ENCODE results near the gene ADAM15. TPM values are rescaled to one million over a fixed set of nuclear protein-coding genes. Genes with fewer than 3 reads are reported as not detected.

ADAM15 gene
- polyA plus RNA-seq, 3 donors: 44.5 to 202 (median 74.3) TPM

GRCh38 chr1:155030243-155030795, 20.8 kb upstream of the ADAM15 start:
- H3K9me3 Mint-ChIP-seq: peaks cover 0 to 1% (median 0%) of the 10 kb centered on the region in 7 donors
- Histone ChIP-seq H4K20me1 (ENCODE audit: insufficient read depth, low read length) (no peaks in the 10 kb centered on the region), H3K9me3 (replicated peaks in 1 of 2; ENCODE audit: control insufficient read depth in 1 of 2, insufficient read depth in 1 of 2, low read length in 2 of 2) (no peaks in the 10 kb centered on the region), H2AFZ (ENCODE audit: insufficient read depth, low read depth, low read length, poor library complexity, severe bottlenecking) (no peak overlapping the region), H3K27me3 (ENCODE audit: control insufficient read depth in 2 of 2, insufficient read depth in 2 of 2, low read length in 2 of 2) (no peaks in the 10 kb centered on the region), H3K9ac (ENCODE audit: insufficient read depth, low read length, poor library complexity, severe bottlenecking) (no peak overlapping the region), H3K4me1 (ENCODE audit: control insufficient read depth in 1 of 2, insufficient read depth in 2 of 2, low read length in 2 of 2) (peaks cover 13 to 14% of the 10 kb centered on the region in 2 donors), H3K36me3 (replicated peaks in 1 of 2; ENCODE audit: control insufficient read depth in 1 of 2, insufficient read depth in 2 of 2, low read length in 2 of 2) (no peaks in the 10 kb centered on the region), H3K4me2 (replicated peaks; ENCODE audit: extremely low read depth, low read length, poor library complexity, severe bottlenecking) (no peak overlapping the region), H3K4me3 (replicated peaks in 1 of 3; ENCODE audit: low read depth in 2 of 3, low read length in 3 of 3) (no peak overlapping the region), H3K27ac (ENCODE audit: low read depth in 1 of 2, low read length in 2 of 2) (no peak overlapping the region), H3K79me2 (ENCODE audit: insufficient read depth, low read length) (no peaks in the 10 kb centered on the region)
- no peak overlapping the region for H3K27ac Mint-ChIP-seq
- H3K4me1 Mint-ChIP-seq: peaks cover 17% of the 10 kb centered on the region
- DNase-seq: no peak
- WGBS (ENCODE audit: insufficient coverage): 84% methylated on average over 15 of the region's 15 CpGs
- peaks cover 0 to 3% of the 10 kb centered on the region in 2 donors for H3K36me3 Mint-ChIP-seq
- peaks cover 3 to 9% (median 3%) of the 10 kb centered on the region in 3 donors for H3K27me3 Mint-ChIP-seq (ENCODE audit: low read depth in 3 of 3)
- no peak overlapping the region for H3K4me3 Mint-ChIP-seq
- intact Hi-C loops (cut with micrococcal nuclease): no loop called here
- TF ChIP-seq, protein P1, sequence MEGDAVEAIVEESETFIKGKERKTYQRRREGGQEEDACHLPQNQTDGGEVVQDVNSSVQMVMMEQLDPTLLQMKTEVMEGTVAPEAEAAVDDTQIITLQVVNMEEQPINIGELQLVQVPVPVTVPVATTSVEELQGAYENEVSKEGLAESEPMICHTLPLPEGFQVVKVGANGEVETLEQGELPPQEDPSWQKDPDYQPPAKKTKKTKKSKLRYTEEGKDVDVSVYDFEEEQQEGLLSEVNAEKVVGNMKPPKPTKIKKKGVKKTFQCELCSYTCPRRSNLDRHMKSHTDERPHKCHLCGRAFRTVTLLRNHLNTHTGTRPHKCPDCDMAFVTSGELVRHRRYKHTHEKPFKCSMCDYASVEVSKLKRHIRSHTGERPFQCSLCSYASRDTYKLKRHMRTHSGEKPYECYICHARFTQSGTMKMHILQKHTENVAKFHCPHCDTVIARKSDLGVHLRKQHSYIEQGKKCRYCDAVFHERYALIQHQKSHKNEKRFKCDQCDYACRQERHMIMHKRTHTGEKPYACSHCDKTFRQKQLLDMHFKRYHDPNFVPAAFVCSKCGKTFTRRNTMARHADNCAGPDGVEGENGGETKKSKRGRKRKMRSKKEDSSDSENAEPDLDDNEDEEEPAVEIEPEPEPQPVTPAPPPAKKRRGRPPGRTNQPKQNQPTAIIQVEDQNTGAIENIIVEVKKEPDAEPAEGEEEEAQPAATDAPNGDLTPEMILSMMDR (IDR thresholded peaks at IDR 0.05): no peak

GRCh38 chr1:155030899-155031298, 20.2 kb upstream of the ADAM15 start:
- Histone ChIP-seq H3K27me3 (ENCODE audit: control insufficient read depth in 2 of 2, insufficient read depth in 2 of 2, low read length in 2 of 2) (no peaks in the 10 kb centered on the region), H3K4me3 (replicated peaks in 1 of 3; ENCODE audit: low read depth in 2 of 3, low read length in 3 of 3) (no peak overlapping the region), H4K20me1 (ENCODE audit: insufficient read depth, low read length) (no peaks in the 10 kb centered on the region), H3K79me2 (ENCODE audit: insufficient read depth, low read length) (no peaks in the 10 kb centered on the region), H3K4me2 (replicated peaks; ENCODE audit: extremely low read depth, low read length, poor library complexity, severe bottlenecking) (no peak overlapping the region), H3K36me3 (replicated peaks in 1 of 2; ENCODE audit: control insufficient read depth in 1 of 2, insufficient read depth in 2 of 2, low read length in 2 of 2) (no peaks in the 10 kb centered on the region), H3K9me3 (replicated peaks in 1 of 2; ENCODE audit: control insufficient read depth in 1 of 2, insufficient read depth in 1 of 2, low read length in 2 of 2) (no peaks in the 10 kb centered on the region), H3K27ac (ENCODE audit: low read depth in 1 of 2, low read length in 2 of 2) (no peak overlapping the region), H2AFZ (ENCODE audit: insufficient read depth, low read depth, low read length, poor library complexity, severe bottlenecking) (no peak overlapping the region), H3K4me1 (ENCODE audit: control insufficient read depth in 1 of 2, insufficient read depth in 2 of 2, low read length in 2 of 2) (peaks cover 16 to 19% of the 10 kb centered on the region in 2 donors), H3K9ac (ENCODE audit: insufficient read depth, low read length, poor library complexity, severe bottlenecking) (no peak overlapping the region)
- H3K36me3 Mint-ChIP-seq: peaks cover 0 to 3% of the 10 kb centered on the region in 2 donors
- peaks cover 0 to 1% (median 0%) of the 10 kb centered on the region in 7 donors for H3K9me3 Mint-ChIP-seq
- H3K27me3 Mint-ChIP-seq (ENCODE audit: low read depth in 3 of 3): peaks cover 3 to 9% (median 3%) of the 10 kb centered on the region in 3 donors
- no peak overlapping the region for H3K27ac Mint-ChIP-seq
- DNase-seq: no peak
- H3K4me1 Mint-ChIP-seq: peaks cover 20% of the 10 kb centered on the region
- intact Hi-C loops (cut with micrococcal nuclease): no loop called here
- WGBS (ENCODE audit: insufficient coverage): 91% methylated on average over 10 of the region's 11 CpGs
- TF ChIP-seq, protein P1 (IDR thresholded peaks at IDR 0.05): no peak
- H3K4me3 Mint-ChIP-seq: no peak overlapping the region

Measured in CD14-positive monocyte (primary cell).